ENCODE measurements around the gene MAPK9.

MAPK9 gene

GRCh38 chr5:180201051-180201987 lies 90.6 kb downstream of the MAPK9 start:
- DNase-seq, result peak in 1 of 2 donors; percentile 31

- no peak for DNase-seq
These were observed 92.5 kb downstream of the MAPK9 start for GRCh38 chr5:180199390-180199789.

- no peak for DNase-seq
These were observed 93.7 kb downstream of the MAPK9 start for GRCh38 chr5:180198208-180198607.

GRCh38 chr5:180197016-180197702 lies 94.7 kb downstream of the MAPK9 start:
- no peak for DNase-seq

GRCh38 chr5:180194410-180195345 lies 97.2 kb downstream of the MAPK9 start:
- no peak for DNase-seq

GRCh38 chr5:180193749-180194375 lies 98.0 kb downstream of the MAPK9 start:
- DNase-seq, result no peak

GRCh38 chr5:180191716-180192115 lies 100.2 kb downstream of the MAPK9 start:
- no peak for DNase-seq

- no peak for DNase-seq
These were observed 104.1 kb downstream of the MAPK9 start for GRCh38 chr5:180187767-180188166.
